GM19467 (cell line): ENCODE results near the gene OXLD1.
"Not testable (repeated sequence)": the region's sequence is repeated elsewhere in the genome, so short reads cannot be mapped to it uniquely, and the experiment has no call there.

Source experiments
- ATAC-seq: cut with Tn5 transposase; IDR thresholded peaks from one replicate; pipeline ENCODE4 v1.9.1; 2021; ENCODE audit warnings: mild to moderate bottlenecking, moderate library complexity; ENCODE audit not compliant: unreplicated experiment

OXLD1 gene

GRCh38 chr17:81683584-81684441, 17.4 kb upstream of the OXLD1 start, which contains the start of the genes ARL16 and HGS:
ARL16 (minus strand) TSS chr17:81683797; CDS start chr17:81683753, 44 bp downstream.
HGS (plus strand) TSS chr17:81684011; CDS start chr17:81684067, 56 bp downstream.
- ATAC-seq = peak; percentile 83

DNA sequence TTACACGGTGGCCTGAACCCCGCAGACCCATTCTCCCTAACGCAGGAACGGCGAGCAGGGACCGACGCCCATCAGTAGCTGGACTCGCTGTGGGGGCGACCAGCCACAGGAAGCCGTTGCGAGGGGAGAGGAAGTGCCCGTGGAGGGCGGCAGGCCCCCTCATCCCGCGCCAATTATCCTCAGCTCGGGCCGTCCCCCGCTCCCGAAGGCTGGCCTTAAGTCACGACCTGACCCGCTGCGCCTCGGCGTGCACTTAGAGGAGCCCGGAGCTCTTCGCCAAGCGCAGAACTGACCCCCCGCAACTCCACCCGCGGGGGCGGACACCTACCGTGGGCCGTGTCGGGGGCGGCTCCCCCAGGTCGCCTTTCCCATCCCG, 16.8 kb upstream of the OXLD1 start:
- ATAC-seq = peak; percentile 1

DNA sequence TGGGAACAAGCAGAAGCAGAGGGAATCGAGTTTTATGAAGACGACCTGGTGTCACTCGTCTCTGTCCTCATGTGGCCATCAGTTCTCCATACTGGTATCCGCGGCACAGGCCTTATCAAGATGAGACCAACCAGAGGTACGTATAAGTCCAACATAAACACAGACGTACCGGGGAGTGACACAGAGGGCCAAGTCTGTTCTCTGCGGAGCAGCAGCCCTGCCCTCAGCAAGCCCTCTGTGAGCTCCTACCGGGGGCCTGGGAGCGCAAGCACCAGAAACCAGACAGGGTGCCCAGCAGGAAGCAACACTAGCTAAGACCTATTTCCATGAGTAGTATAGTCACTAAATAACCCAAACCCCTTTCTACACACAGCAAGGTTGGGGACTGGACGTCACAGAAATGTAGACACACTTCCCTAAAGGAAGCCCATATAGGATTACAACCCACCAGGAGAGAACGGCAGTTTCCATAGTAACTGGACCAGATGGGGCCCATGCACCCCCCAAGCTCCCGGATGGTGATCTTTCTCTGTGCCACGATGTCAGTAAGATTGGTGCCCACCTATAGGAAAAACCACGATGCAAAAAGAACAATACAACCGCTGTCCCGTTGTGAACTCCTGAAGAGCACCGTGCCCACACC, 16.3 kb upstream of the OXLD1 start:
- ATAC-seq = no peak

- ATAC-seq = no peak
Measured at GRCh38 chr17:81681672-81682071, 15.3 kb upstream of the OXLD1 start.

GRCh38 chr17:81680150-81680549, 13.7 kb upstream of the OXLD1 start:
- ATAC-seq = no peak

- no peak for ATAC-seq
Measured at GRCh38 chr17:81676906-81677305, 10.5 kb upstream of the OXLD1 start.

- not testable (repeated sequence) for ATAC-seq
Measured at GRCh38 chr17:81675515-81676221, 9.3 kb upstream of the OXLD1 start.

DNA sequence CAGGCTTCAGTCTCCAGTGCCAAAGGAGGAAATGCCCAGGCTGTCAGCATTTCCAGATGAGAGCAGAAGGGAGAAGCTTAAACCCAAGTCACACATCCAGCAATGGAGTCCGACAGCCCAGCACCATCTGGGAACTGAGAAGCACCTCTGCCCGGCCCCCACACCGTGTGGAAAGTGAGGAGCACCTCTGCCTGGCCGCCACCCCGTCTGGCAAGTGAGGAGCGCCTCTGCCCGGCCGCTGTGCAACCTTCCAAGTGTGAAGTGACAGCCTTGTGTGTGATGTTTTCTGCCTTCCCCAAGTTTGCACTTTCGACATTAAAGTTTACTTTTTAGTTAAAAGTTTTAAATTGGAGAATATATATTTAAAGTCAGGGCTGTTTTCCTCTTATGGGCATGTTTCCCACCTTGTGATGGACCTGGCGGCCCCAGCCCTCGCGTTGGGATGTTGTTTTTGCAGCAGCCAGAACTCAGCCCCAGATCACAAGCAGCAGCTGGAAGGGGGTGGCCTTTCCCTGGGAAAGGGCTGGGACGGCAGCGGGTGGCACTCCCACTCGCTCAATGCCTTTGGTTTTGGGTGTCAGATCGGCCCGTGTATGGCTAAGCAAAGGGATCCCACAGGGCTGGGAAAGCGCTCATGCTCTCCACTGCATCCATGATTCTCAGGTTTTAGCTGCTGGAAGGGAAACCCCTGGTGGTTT, 7.3 kb upstream of the OXLD1 start:
- ATAC-seq = no peak

- no peak for ATAC-seq
Measured at GRCh38 chr17:81672954-81673353, 6.5 kb upstream of the OXLD1 start.

DNA sequence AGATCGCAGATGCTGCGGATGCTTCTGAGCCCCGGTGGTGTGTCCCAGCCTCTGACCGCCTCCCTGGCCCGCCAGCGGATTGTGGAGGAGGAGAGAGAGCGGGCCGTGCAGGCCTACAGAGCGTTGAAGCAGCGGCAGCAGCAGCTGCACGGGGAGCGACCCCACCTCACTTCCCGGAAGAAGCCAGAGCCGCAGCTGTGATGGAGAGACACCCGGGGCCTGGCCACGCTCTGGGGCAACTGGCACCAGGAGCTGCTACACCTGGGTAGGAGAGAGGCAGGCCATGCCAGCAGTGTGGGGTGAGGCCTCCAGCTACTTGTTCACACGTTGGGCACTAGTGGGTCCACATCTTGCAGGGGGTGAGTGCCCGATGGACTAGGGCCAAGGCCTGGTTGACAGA, 6.1 kb upstream of the OXLD1 start:
- ATAC-seq = no peak

DNA sequence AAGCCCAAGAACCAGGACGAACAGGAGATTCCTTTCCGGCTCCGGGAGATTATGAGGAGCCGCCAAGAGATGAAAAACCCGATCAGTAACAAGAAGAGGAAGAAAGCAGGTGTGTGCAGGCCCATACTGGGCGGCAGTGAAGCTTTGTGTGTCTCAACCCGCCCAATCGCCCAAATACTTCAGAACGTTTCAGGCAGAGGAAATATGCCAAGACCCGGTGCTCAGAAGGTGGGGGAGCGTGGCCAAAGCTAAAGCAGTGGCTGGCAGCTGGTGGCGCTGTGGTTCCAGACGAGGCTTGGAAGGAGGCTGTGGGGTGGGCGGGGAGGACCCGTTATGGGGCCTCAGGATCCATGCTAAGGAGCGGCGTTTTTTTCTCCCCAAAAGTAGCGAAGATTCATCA, 1.3 kb upstream of the OXLD1 start:
- no peak for ATAC-seq

DNA sequence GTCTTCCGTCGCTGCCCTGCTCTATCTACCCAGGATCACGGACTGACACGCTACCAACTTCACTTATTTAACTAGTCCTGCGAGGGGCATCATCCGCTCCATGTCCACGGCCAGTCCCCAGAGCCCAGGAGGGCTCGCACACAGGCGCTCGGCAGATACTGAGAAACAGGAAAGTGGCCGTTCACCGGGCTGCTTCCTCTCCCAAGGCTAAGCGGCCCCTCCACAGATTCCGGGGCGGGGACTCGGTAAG, 388 bp downstream of the OXLD1 start:
- ATAC-seq = no peak

GRCh38 chr17:81665205-81666091, 957 bp downstream of the OXLD1 start:
- ATAC-seq = peak; percentile 9

- ATAC-seq = no peak
Measured at GRCh38 chr17:81664051-81664470, 2.3 kb downstream of the OXLD1 start.

DNA sequence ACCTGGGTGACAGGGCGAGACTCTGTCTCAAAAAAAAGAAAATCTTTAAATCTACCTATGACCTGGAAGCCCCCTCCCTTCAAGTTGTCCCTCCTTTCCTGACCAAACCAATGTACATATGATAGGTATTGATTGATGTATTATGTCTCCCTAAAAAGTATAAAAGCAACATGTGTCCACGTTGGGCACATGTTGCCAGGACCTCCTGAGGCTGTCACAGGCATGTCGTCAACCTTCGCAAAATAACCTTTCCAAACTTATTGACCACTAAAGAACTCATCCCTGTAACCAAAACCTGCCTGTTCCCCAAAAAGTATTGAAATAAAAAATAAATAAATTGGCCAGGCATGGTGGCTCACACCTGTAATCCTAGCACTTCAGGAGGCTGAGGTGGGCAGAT, 4.4 kb downstream of the OXLD1 start:
- no peak for ATAC-seq

- ATAC-seq = no peak
Measured at GRCh38 chr17:81660441-81660840, 6.0 kb downstream of the OXLD1 start.

GRCh38 chr17:81659038-81659437, 7.4 kb downstream of the OXLD1 start:
- ATAC-seq = no peak

- ATAC-seq = no peak
Measured at GRCh38 chr17:81656835-81657234, 9.6 kb downstream of the OXLD1 start.

DNA sequence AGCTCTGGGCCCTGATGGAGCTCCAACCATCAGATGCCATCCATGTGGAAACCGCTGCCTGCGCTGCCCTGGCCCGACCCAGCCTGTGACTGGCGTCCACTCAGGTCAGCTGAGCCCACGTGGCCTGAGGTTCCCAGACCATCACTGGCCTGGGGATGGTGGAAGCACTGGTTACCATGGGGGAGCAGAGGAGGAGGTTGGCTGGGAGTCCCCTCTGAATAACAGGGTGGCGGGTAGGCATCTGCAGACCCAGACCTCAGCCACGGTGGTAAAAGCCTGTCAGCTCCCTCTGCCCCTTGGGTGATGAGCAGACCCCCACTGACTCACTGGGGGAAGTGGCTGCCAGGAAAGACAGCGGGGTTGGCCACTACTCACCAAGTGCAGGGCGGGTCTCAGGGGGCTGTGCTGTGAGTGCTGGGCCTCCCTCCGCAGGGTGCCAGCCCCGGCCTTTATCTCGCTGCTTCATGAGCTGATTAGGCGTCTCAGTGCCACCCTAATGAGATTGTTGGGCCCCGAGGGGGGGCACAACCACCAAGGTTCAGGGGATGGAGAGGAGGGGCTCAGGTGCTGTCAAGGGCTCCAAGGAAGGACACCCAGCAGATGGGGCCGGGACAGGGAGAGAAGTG, 10.2 kb downstream of the OXLD1 start, which contains the start of gene PDE6G:
Gene PDE6G (minus strand): TSS at position 425 of the 626 bp plus-strand sequence. CDS start 3,237 bp downstream, outside the sequence.
- no peak for ATAC-seq
